GM19395 (cell line): ENCODE measurements around the gene HAVCR2.
"Not testable (repeated sequence)": the region's sequence is repeated elsewhere in the genome, so short reads cannot be mapped to it uniquely, and the experiment has no call there.

Source experiments
- ATAC-seq: cut with Tn5 transposase; IDR thresholded peaks from one replicate; pipeline ENCODE4 v1.9.1; 2021; ENCODE audit warnings: mild to moderate bottlenecking, moderate library complexity; ENCODE audit not compliant: unreplicated experiment

Gene HAVCR2

GRCh38 chr5:157047898-157048297 is 60.9 kb downstream of the HAVCR2 start:
- no peak for ATAC-seq

GRCh38 chr5:157047016-157047415 is 61.8 kb downstream of the HAVCR2 start:
- ATAC-seq = not testable (repeated sequence)

GRCh38 chr5:157046041-157046440 is 62.8 kb downstream of the HAVCR2 start:
- ATAC-seq = no peak

GRCh38 chr5:157045601-157046000 is 63.2 kb downstream of the HAVCR2 start:
- ATAC-seq = no peak

GRCh38 chr5:157038568-157039187 is 70.2 kb downstream of the HAVCR2 start:
- ATAC-seq = peak; percentile 71
